BE2C (cell line): Measurements from ENCODE around the gene GABRD.

Source experiments
- DNase-seq: peaks from one replicate; pipeline ENCODE4 v3.0.0-alpha.2; 2020
- H3K27me3 ChIP-seq: fragments of 250-450 bp; sonication (Bioruptor Pico); 2 replicates; pipeline ENCODE4 v1.5.1; 2020; ENCODE audit warnings: mild to moderate bottlenecking
- H3K36me3 ChIP-seq: fragments of 250-450 bp; sonication (Bioruptor Pico); 2 replicates; pipeline ENCODE4 v1.5.1; 2020; ENCODE audit warnings: mild to moderate bottlenecking
- H3K4me1 ChIP-seq: fragments of 250-450 bp; sonication (Bioruptor Pico); 2 replicates; pipeline ENCODE4 v1.5.1; 2020
- H3K4me3 ChIP-seq: 2 replicates; pipeline ENCODE4 v1.5.1; 2011; ENCODE audit warnings: low read depth, low read length
- H3K9me3 ChIP-seq: fragments of 250-450 bp; sonication (Bioruptor Pico); 2 replicates; pipeline ENCODE4 v1.5.1; 2020
- TF ChIP-seq, protein P1 (sequence below): IDR thresholded peaks from 2 replicates; pipeline ENCODE4 v1.5.1; 2012; ENCODE audit warnings: mild to moderate bottlenecking, low read depth, low read length

GABRD gene

GRCh38 chr1:2009101-2010053 lies 9.8 kb upstream of the GABRD start:
- no peak overlapping the region for H3K4me3 ChIP-seq
- TF ChIP-seq, protein P1, sequence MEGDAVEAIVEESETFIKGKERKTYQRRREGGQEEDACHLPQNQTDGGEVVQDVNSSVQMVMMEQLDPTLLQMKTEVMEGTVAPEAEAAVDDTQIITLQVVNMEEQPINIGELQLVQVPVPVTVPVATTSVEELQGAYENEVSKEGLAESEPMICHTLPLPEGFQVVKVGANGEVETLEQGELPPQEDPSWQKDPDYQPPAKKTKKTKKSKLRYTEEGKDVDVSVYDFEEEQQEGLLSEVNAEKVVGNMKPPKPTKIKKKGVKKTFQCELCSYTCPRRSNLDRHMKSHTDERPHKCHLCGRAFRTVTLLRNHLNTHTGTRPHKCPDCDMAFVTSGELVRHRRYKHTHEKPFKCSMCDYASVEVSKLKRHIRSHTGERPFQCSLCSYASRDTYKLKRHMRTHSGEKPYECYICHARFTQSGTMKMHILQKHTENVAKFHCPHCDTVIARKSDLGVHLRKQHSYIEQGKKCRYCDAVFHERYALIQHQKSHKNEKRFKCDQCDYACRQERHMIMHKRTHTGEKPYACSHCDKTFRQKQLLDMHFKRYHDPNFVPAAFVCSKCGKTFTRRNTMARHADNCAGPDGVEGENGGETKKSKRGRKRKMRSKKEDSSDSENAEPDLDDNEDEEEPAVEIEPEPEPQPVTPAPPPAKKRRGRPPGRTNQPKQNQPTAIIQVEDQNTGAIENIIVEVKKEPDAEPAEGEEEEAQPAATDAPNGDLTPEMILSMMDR: no peak
- peaks cover 98% of the 10 kb centered on the region for H3K27me3 ChIP-seq
- no peaks in the 10 kb centered on the region for H3K36me3 ChIP-seq
- no peaks in the 10 kb centered on the region; the same call in none of the 2 replicates for H3K9me3 ChIP-seq
- no peaks in the 10 kb centered on the region for H3K4me1 ChIP-seq
- no peak for DNase-seq

DNA sequence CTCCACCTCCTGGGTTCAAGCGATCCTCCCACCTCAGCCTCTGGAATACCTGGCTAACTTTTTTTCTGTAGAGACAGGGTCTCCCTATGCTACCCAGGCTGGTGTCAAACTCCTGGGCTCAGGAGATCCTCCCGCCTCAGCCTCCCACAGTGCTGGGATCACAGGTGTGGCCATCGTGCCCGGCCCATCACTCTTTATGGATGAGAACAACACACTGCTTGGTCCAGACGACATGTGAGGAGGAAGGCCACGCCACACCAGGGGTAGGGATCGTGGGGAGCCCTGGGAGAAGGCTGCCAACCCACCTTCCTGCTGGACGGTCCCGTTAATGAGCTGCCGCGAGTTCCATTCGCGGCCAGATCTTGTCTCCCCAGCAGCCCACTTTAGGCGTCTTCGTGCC lies 5.0 kb upstream of the GABRD start:
- H3K4me1 ChIP-seq: no peaks in the 10 kb centered on the region
- no peak for DNase-seq
- H3K27me3 ChIP-seq: peaks cover 96% of the 10 kb centered on the region
- no peaks in the 10 kb centered on the region; the same call in 1 of the 2 replicates for H3K9me3 ChIP-seq
- H3K4me3 ChIP-seq: no peak overlapping the region
- TF ChIP-seq, protein P1: no peak
- no peaks in the 10 kb centered on the region for H3K36me3 ChIP-seq

DNA sequence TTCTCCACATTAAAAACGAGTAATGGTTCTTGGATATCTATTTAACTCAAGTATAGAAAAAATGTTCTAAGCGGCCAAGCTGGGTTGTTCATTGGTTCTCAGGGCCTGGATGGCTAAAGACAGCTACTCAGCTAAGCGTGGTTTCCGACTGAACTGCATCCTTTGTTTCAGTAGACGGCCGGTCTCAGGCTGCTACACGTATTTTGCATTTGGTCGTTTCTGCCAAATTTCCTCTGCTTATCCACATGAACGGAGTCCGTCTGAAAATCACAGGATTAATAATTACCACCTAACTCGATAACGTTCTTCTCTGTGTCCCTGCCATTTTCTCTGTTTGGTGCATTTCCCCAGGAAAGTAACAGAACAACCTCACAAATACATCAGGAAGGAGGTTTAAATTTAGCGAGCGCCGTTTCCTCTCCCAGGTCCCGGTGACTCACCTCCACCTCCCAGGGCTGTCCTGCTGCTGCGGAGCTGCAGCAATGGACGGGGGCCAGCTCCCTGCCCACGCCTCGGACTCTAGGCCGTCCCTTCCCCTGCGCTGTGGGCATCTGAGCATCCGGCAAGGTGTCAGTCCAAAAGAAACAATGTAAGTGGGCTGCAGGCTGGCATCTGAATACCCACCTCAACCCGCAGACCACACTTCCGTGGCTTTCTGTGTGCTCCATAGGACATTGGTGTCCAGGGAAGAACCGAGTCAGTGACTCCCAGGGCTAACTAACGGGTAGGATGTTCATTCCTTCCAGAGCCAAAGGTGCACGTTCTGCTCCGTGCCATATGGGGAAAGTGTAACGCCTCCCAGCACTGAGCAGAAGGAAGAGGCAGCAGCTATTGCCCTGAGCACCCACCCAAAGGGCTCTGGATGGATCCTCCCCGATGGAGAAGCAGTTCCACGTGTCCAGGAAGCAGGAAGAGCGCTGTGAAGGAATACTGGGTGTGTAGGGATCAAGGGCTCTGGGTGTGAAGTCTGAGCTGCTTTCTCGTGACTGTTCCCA lies 4.1 kb upstream of the GABRD start:
- Histone ChIP-seq H3K4me1 (no peaks in the 10 kb centered on the region), H3K27me3 (peaks cover 96% of the 10 kb centered on the region), H3K4me3 (no peak overlapping the region), H3K36me3 (no peaks in the 10 kb centered on the region), H3K9me3 (no peaks in the 10 kb centered on the region; the same call in 1 of the 2 replicates)
- TF ChIP-seq, protein P1: no peak
- no peak for DNase-seq

DNA sequence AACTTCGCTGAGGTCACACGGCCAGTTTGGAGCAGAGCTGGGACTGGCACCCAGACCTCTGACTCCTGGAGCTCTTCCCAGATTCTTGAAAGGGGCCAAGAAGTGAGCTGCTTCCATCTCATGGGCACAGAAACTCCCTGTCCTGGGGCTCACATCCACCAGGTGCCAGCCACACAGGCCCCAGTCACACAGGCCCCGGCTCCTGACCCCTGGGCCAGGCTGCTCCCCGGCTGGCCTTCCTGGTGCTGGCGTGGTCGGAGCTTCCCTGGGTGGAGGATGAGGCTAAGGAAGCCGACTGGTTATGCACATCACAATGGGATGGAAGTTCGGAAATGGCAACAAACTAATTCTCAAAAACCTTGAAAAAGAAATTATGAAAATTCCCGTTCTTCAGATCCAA lies 3.0 kb upstream of the GABRD start:
- no peaks in the 10 kb centered on the region for H3K4me1 ChIP-seq
- TF ChIP-seq, protein P1: no peak
- H3K27me3 ChIP-seq: peaks cover 96% of the 10 kb centered on the region
- H3K9me3 ChIP-seq: no peaks in the 10 kb centered on the region
- no peak for DNase-seq
- no peaks in the 10 kb centered on the region for H3K36me3 ChIP-seq
- no peak overlapping the region for H3K4me3 ChIP-seq

- Histone ChIP-seq H3K4me1 (no peaks in the 10 kb centered on the region), H3K9me3 (no peaks in the 10 kb centered on the region), H3K27me3 (peaks cover 98% of the 10 kb centered on the region), H3K4me3 (no peak overlapping the region), H3K36me3 (no peaks in the 10 kb centered on the region)
- no peak for DNase-seq
- TF ChIP-seq, protein P1: no peak
Observed at GRCh38 chr1:2018217-2019171, 651 bp upstream of the GABRD start.
